ENCODE results near the gene LRBA.

DNA sequence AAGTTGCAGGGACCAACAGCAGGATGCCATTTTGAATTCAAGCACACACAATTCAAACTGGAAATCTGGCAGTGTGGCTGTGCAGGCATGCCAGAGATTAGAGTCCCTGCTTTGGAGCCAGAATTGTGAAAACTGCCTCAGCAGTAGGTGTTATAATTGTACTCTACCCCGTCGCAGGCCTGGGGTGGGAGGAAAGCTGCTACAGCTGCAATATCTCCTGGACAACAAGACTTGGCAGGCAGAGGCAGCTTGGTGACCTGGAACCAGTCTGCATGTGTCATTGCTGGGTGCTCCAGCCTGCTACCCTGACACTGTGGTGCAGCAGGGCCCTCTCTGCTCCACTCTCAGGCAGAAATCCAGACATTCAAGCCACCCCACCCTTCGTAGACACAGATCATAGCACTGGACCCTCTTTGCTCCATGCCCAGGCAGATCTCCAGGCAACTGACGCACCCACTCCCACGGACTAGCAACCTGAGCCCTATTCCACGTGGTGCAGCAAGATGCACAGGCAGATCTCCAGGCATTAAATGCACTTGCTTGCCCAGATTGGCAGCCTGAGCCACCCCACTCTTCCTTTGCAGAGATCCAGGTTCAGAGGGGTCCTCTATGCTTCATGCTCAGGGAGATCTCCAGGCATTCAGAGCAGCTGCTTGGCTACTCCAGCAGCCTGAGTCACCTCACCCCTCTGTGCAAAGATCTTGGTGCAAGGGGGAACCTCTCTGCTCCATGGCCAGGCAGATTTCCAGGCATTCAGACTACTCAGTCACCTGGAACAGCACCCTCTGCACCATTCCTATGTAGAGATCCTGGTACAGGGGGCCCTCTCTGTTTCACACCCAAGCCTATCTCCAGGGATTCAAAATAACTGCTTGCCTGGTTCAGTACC, 140.5 kb downstream of the LRBA start:
- TF ChIP-seq, protein P1, sequence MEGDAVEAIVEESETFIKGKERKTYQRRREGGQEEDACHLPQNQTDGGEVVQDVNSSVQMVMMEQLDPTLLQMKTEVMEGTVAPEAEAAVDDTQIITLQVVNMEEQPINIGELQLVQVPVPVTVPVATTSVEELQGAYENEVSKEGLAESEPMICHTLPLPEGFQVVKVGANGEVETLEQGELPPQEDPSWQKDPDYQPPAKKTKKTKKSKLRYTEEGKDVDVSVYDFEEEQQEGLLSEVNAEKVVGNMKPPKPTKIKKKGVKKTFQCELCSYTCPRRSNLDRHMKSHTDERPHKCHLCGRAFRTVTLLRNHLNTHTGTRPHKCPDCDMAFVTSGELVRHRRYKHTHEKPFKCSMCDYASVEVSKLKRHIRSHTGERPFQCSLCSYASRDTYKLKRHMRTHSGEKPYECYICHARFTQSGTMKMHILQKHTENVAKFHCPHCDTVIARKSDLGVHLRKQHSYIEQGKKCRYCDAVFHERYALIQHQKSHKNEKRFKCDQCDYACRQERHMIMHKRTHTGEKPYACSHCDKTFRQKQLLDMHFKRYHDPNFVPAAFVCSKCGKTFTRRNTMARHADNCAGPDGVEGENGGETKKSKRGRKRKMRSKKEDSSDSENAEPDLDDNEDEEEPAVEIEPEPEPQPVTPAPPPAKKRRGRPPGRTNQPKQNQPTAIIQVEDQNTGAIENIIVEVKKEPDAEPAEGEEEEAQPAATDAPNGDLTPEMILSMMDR (IDR thresholded peaks at IDR 0.05) = no peak
- no peak for TF ChIP-seq POLR2A (IDR thresholded peaks at IDR 0.05)

Measured in testis (tissue), 2 donors.